SK-N-SH (cell line): ENCODE results near the gene ENOX1.

ENCODE experiments used
- CTCF ChIP-seq: fragments of 200-600 bp; sonication (generic); IDR thresholded peaks from 2 replicates; pipeline ENCODE4 v1.6.1; 2017; ENCODE audit warnings: antibody characterized with exemption, mild to moderate bottlenecking, moderate library complexity
- GABPA ChIP-seq: IDR thresholded peaks from 2 replicates; pipeline ENCODE4 v1.4.0; 2012; ENCODE audit warnings: low read depth, mild to moderate bottlenecking
- POLR2AphosphoS5 ChIP-seq: IDR thresholded peaks from 2 replicates; pipeline ENCODE4 v1.6.1; 2012; ENCODE audit warnings: low read depth, low read length
- RAD21 ChIP-seq: IDR thresholded peaks from 2 replicates; pipeline ENCODE4 v1.6.1; 2012; ENCODE audit warnings: mild to moderate bottlenecking, low read length
- RFX5 ChIP-seq: IDR thresholded peaks from 2 replicates; pipeline ENCODE4 v1.6.1; 2012; ENCODE audit warnings: mild to moderate bottlenecking, improper control_type of control experiment, low read length
- RXRA ChIP-seq: IDR thresholded peaks from 2 replicates; pipeline ENCODE4 v1.4.0; 2012; ENCODE audit warnings: low read depth, mild to moderate bottlenecking, borderline replicate concordance
- SMC3 ChIP-seq: IDR thresholded peaks from 2 replicates; pipeline ENCODE4 v1.6.1; 2012; ENCODE audit warnings: low read depth, low read length, improper control_type of control experiment
- TAF1 ChIP-seq: IDR thresholded peaks from 2 replicates; pipeline ENCODE4 v1.6.1; 2012; ENCODE audit warnings: low read depth, mild to moderate bottlenecking, low read length, moderate library complexity, borderline replicate concordance
- YY1 ChIP-seq: IDR thresholded peaks from 2 replicates; pipeline ENCODE4 v1.4.0; 2012; ENCODE audit warnings: low read depth, mild to moderate bottlenecking
- ZBTB33 ChIP-seq: IDR thresholded peaks from 2 replicates; pipeline ENCODE4 v1.4.0; 2012; ENCODE audit warnings: low read depth, borderline replicate concordance
- TF ChIP-seq, protein P1 (sequence below): fragments of 150-350 bp; IDR thresholded peaks from 2 replicates; pipeline ENCODE4 v1.6.1; 2017; ENCODE audit warnings: antibody characterized with exemption, low read length, low read depth, borderline replicate concordance
- TF ChIP-seq, protein P2 (sequence below): IDR thresholded peaks from 2 replicates; pipeline ENCODE4 v1.4.0; 2012; ENCODE audit warnings: low read depth

- TF ChIP-seq, protein P1, sequence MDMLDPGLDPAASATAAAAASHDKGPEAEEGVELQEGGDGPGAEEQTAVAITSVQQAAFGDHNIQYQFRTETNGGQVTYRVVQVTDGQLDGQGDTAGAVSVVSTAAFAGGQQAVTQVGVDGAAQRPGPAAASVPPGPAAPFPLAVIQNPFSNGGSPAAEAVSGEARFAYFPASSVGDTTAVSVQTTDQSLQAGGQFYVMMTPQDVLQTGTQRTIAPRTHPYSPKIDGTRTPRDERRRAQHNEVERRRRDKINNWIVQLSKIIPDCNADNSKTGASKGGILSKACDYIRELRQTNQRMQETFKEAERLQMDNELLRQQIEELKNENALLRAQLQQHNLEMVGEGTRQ = no peak
- TF ChIP-seq CTCF (no peak), POLR2AphosphoS5 (no peak), RXRA (no peak), YY1 (no peak), GABPA (no peak), SMC3 (no peak), TAF1 (no peak), RAD21 (no peak), ZBTB33 (no peak), RFX5 (no peak)
- TF ChIP-seq, protein P2, sequence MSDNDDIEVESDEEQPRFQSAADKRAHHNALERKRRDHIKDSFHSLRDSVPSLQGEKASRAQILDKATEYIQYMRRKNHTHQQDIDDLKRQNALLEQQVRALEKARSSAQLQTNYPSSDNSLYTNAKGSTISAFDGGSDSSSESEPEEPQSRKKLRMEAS = no peak
Measured at GRCh38 chr13:43574605-43575004, 212.2 kb downstream of the ENOX1 start.
